HepG2 (cell line): ENCODE results near the gene DRAXIN. TPM values are rescaled to one million over a fixed set of nuclear protein-coding genes. Genes with fewer than 3 reads are reported as not detected.

Experiments used
- ARNT ChIP-seq: fragments of 450-650 bp; IDR thresholded peaks from 2 replicates; pipeline ENCODE4 v1.6.1; 2017
- CAMTA2 ChIP-seq: sonication (generic); formaldehyde crosslinking; IDR thresholded peaks from 2 replicates; pipeline ENCODE4 v1.4.0; 2020; ENCODE audit warnings: mild to moderate bottlenecking, missing genetic modification reagents, borderline replicate concordance
- ETV5 ChIP-seq: IDR thresholded peaks from 2 replicates; pipeline ENCODE4 v1.6.1; 2018; ENCODE audit warnings: missing biosample characterization, missing genetic modification reagents, inconsistent platforms, borderline replicate concordance
- GLI4 ChIP-seq: sonication (generic); formaldehyde crosslinking; IDR thresholded peaks from 2 replicates; pipeline ENCODE4 v1.5.1; 2020; ENCODE audit warnings: missing genetic modification reagents, mild to moderate bottlenecking, moderate library complexity, borderline replicate concordance
- HIC2 ChIP-seq: sonication (generic); formaldehyde crosslinking; IDR thresholded peaks from 2 replicates; pipeline ENCODE4 v1.9.0; 2022; ENCODE audit warnings: low read depth, missing genetic modification reagents
- MED1 ChIP-seq: sonication (generic); formaldehyde crosslinking; IDR thresholded peaks from 2 replicates; pipeline ENCODE4 v1.4.0; 2020; ENCODE audit warnings: missing genetic modification reagents
- MEIS2 ChIP-seq: sonication (generic); formaldehyde crosslinking; IDR thresholded peaks from 2 replicates; pipeline ENCODE4 v1.9.0; 2021; ENCODE audit warnings: mild to moderate bottlenecking, missing genetic modification reagents
- MYC ChIP-seq: sonication (generic); formaldehyde crosslinking; IDR thresholded peaks from 2 replicates; pipeline ENCODE4 v1.9.0; 2021; ENCODE audit warnings: missing genetic modification reagents, borderline replicate concordance
- MZF1 ChIP-seq: sonication (generic); formaldehyde crosslinking; IDR thresholded peaks from 2 replicates; pipeline ENCODE4 v1.8.1; 2023; ENCODE audit warnings: mild to moderate bottlenecking, missing genetic modification reagents, borderline replicate concordance
- SP140L ChIP-seq: sonication (generic); formaldehyde crosslinking; IDR thresholded peaks from 2 replicates; pipeline ENCODE4 v1.4.0; 2020; ENCODE audit warnings: missing genetic modification reagents, borderline replicate concordance
- TBL1XR1 ChIP-seq: fragments of 150-350 bp; IDR thresholded peaks from 2 replicates; pipeline ENCODE4 v1.6.1; 2014; ENCODE audit warnings: borderline replicate concordance, low read length; ENCODE audit not compliant: partially characterized antibody
- ZBTB25 ChIP-seq: IDR thresholded peaks from 2 replicates; pipeline ENCODE4 v1.6.1; 2018; ENCODE audit warnings: missing genetic modification reagents
- ZBTB46 ChIP-seq: sonication (generic); formaldehyde crosslinking; IDR thresholded peaks from 2 replicates; pipeline ENCODE4 v1.4.0; 2020; ENCODE audit warnings: mild to moderate bottlenecking, missing genetic modification reagents, borderline replicate concordance
- ZFP91 ChIP-seq: sonication (generic); formaldehyde crosslinking; IDR thresholded peaks from 2 replicates; pipeline ENCODE4 v1.9.0; 2022; ENCODE audit warnings: missing genetic modification reagents, mild to moderate bottlenecking, borderline replicate concordance
- ZNF34 ChIP-seq: sonication (generic); formaldehyde crosslinking; IDR thresholded peaks from 2 replicates; pipeline ENCODE4 v1.4.0; 2020; ENCODE audit warnings: mild to moderate bottlenecking, missing genetic modification reagents, borderline replicate concordance
- ZNF468 ChIP-seq: sonication (generic); formaldehyde crosslinking; IDR thresholded peaks from 2 replicates; pipeline ENCODE4 v1.8.0; 2022; ENCODE audit warnings: mild to moderate bottlenecking, moderate library complexity, missing genetic modification reagents
- ZNF552 ChIP-seq: sonication (generic); formaldehyde crosslinking; IDR thresholded peaks from 2 replicates; pipeline ENCODE4 v1.9.0; 2022; ENCODE audit warnings: missing genetic modification reagents, mild to moderate bottlenecking, borderline replicate concordance
- ZNF746 ChIP-seq: sonication (generic); formaldehyde crosslinking; IDR thresholded peaks from 2 replicates; pipeline ENCODE4 v1.8.0; 2022; ENCODE audit warnings: mild to moderate bottlenecking, missing genetic modification reagents
- ZNF749 ChIP-seq: sonication (generic); formaldehyde crosslinking; IDR thresholded peaks from 2 replicates; pipeline ENCODE4 v1.8.0; 2022; ENCODE audit warnings: mild to moderate bottlenecking, missing genetic modification reagents, moderate library complexity, borderline replicate concordance
- polyA plus RNA-seq, 8 experiments: library from polyadenylated mRNA; depleted of rRNA in 3 of 8; stranded (reverse) in 7 of 8; unstranded in 1 of 8; fragments of >200 nt; fragmentation: Illumina TruSeq in 4 of 8; extraction: Trizol in 4 of 8; gene quantifications; 2 replicates each; pipeline versions ENCODE4 v1.2.1 to v1.2.3, GENCODE V29; 2011 to 2016; ENCODE audit warnings: low read depth in 4 of 8, missing spikeins in 1 of 8, mixed read lengths in 1 of 8; ENCODE audit not compliant: insufficient read depth in 1 of 8
- total RNA-seq, 5 experiments: library from RNA; depleted of rRNA; stranded (reverse); fragments of >200 nt; fragmentation: Illumina TruSeq; extraction: Trizol; gene quantifications; 2 replicates each; pipeline ENCODE4 v1.2.3, GENCODE V29; 2016; ENCODE audit warnings: low read depth in 1 of 5
- TF ChIP-seq, protein P1 (sequence below): IDR thresholded peaks from 2 replicates; pipeline ENCODE4 v1.6.1; 2016; ENCODE audit warnings: missing compliant biosample characterization, missing genetic modification reagents, borderline replicate concordance

DRAXIN gene
- total and polyA plus RNA-seq, 2 of the 13 experiments (the other 11 are each of a cell fraction or from before 2014, with no cell fraction given), result 0.02 TPM; not detected in 1

DNA sequence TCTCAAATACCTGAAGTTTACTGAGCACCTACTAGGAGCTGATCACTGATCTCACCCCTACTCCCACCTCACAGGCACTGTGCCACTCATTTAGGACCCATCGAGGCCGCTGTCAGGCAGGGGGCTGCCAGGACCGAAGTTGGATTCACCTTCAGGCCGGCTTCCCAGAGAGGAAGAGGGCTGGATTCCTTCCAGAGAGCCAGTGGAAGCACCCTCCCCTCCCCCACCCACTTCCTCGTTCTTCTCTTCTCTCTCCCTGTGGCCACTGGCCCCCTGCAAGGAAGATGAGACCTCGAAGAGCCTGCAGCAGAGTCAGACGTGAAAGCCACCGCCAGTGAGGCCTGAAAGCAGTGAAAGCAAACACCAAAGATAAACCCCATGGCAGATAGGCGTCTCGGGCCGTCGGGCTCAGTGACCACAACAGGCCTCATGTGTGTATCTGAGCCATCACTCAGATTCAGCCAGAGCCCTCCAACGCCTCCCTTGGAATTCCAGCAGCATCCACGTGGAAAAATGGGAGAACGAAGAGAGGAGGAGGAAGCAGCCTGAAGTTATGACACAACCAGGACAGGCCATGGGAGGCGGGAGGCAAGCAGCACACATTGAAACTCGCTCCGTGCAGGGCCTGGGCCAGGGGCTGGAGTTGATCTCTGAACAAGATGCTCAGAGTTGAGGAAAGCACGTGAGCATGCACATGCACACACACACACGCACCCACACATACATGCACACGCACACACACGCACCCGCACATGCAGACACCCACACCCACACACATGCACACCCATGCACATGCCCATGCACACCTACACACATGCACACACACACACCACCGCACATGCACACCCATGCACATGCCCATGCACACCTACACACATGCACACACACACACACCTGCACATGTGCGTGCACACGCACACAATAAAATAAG lies 38.3 kb downstream of the DRAXIN start (continued):
- no peak for TF ChIP-seq TBL1XR1
- TF ChIP-seq ZBTB46 (CRISPR knock-in tag), result no peak
- TF ChIP-seq HIC2 (CRISPR knock-in tag), result no peak
- no peak for TF ChIP-seq MEIS2 (CRISPR knock-in tag)
- TF ChIP-seq, protein P1, sequence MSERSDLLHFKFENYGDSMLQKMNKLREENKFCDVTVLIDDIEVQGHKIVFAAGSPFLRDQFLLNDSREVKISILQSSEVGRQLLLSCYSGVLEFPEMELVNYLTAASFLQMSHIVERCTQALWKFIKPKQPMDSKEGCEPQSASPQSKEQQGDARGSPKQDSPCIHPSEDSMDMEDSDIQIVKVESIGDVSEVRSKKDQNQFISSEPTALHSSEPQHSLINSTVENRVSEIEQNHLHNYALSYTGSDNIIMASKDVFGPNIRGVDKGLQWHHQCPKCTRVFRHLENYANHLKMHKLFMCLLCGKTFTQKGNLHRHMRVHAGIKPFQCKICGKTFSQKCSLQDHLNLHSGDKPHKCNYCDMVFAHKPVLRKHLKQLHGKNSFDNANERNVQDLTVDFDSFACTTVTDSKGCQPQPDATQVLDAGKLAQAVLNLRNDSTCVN, result no peak
- TF ChIP-seq CAMTA2 (CRISPR knock-in tag), result no peak
- TF ChIP-seq ZNF746, result 0 out of 2 replicates have a peak, but pooled peaks have one; percentile 33
- no peak for TF ChIP-seq ZNF34 (CRISPR knock-in tag)
- no peak for TF ChIP-seq MZF1 (CRISPR knock-in tag)
- TF ChIP-seq ARNT, result no peak
- TF ChIP-seq ZBTB25 (CRISPR knock-in tag), result no peak
- no peak for TF ChIP-seq GLI4 (CRISPR knock-in tag)
- TF ChIP-seq ZNF749 (CRISPR knock-in tag), result no peak
- no peak for TF ChIP-seq MED1
- TF ChIP-seq SP140L (CRISPR knock-in tag), result no peak
- TF ChIP-seq ZNF468 (CRISPR knock-in tag), result no peak
- TF ChIP-seq ZNF552 (CRISPR knock-in tag), result no peak
- no peak for TF ChIP-seq ETV5 (CRISPR knock-in tag)
- TF ChIP-seq ZFP91, result peak; percentile 24; the same call in 1 of the 2 replicates
- TF ChIP-seq MYC (CRISPR knock-in tag), result no peak
